ENCODE measurements around the gene NEU3. TPM values are rescaled to one million over a fixed set of nuclear protein-coding genes. Genes with fewer than 3 reads are reported as not detected.
"Not testable (repeated sequence)": the region's sequence is repeated elsewhere in the genome, so short reads cannot be mapped to it uniquely, and the experiment has no call there.

The NEU3 gene
- polyA plus RNA-seq, 1 donor (not counting 4 experiments of a cell fraction or from before 2014, with no cell fraction given) = 8.2 TPM

GRCh38 chr11:75041263-75041662 is 52.5 kb downstream of the NEU3 start:
- no peaks in the 10 kb centered on the region for H3K36me3 ChIP-seq (ENCODE audit: control insufficient read depth in 2 of 2, extremely low read depth in 1 of 2, insufficient read depth in 2 of 2, low read length in 2 of 2)
- H2AFZ ChIP-seq (ENCODE audit: control insufficient read depth, low read length) = no peak overlapping the region
- H3K9ac ChIP-seq (ENCODE audit: control insufficient read depth, extremely low read depth, insufficient read depth, low read length) = no peak overlapping the region
- no peak overlapping the region for H3K27ac ChIP-seq (ENCODE audit: control insufficient read depth, insufficient read depth, low read length)
- no peak overlapping the region for H3K4me3 ChIP-seq (ENCODE audit: control insufficient read depth in 2 of 3, extremely low read depth in 1 of 3, insufficient read depth in 2 of 3, low read depth in 1 of 3, low read length in 3 of 3)
- H3K27me3 ChIP-seq (ENCODE audit: control insufficient read depth, extremely low read depth, insufficient read depth, low read length) = no peaks in the 10 kb centered on the region
- dilution Hi-C loops (cut with MboI; ENCODE audit: extremely low pct_ligation_motif_present, low sequenced_read_pairs) = loop anchor here (25.0 kb wide), 1 partner anchor 171 kb away; no protein-coding TSS in a partner anchor
- no peaks in the 10 kb centered on the region for H4K20me1 ChIP-seq (ENCODE audit: control insufficient read depth, extremely low read depth, insufficient read depth, low read length)
- H3K4me2 ChIP-seq (ENCODE audit: control insufficient read depth, extremely low read depth, insufficient read depth, low read depth, low read length) = no peak overlapping the region
- no peaks in the 10 kb centered on the region for H3K79me2 ChIP-seq (ENCODE audit: control insufficient read depth, insufficient read depth, low read length)
- no peaks in the 10 kb centered on the region for H3K9me3 ChIP-seq (ENCODE audit: control insufficient read depth, low read depth, low read length)
- no peaks in the 10 kb centered on the region for H3K4me1 ChIP-seq (ENCODE audit: control insufficient read depth, extremely low read depth, insufficient read depth, low read length)
- H3K9me1 ChIP-seq (ENCODE audit: control insufficient read depth, extremely low read depth, insufficient read depth, low read length) = no peaks in the 10 kb centered on the region
- DNase-seq (ENCODE audit: low read depth, low spot score) (no peak), FAIRE-seq (no peak)
- TF ChIP-seq CTCF (optimal IDR thresholded peaks at IDR 0.05 in 1 of 3, IDR thresholded peaks at IDR 0.05 in 1 of 3, conservative IDR thresholded peaks at IDR 0.05 in 1 of 3; ENCODE audit: extremely low read depth in 1 of 3, insufficient read depth in 2 of 3, low read length in 3 of 3) = no peak
- TF ChIP-seq EZH2 (IDR thresholded peaks at IDR 0.05; ENCODE audit: low read length) = no peak

GRCh38 chr11:75041821-75042220 is 53.1 kb downstream of the NEU3 start:
- H3K27ac ChIP-seq (ENCODE audit: control insufficient read depth, insufficient read depth, low read length); H3K4me3 ChIP-seq (ENCODE audit: control insufficient read depth in 2 of 3, extremely low read depth in 1 of 3, insufficient read depth in 2 of 3, low read depth in 1 of 3, low read length in 3 of 3); FAIRE-seq; H4K20me1 ChIP-seq (ENCODE audit: control insufficient read depth, extremely low read depth, insufficient read depth, low read length); H3K4me2 ChIP-seq (ENCODE audit: control insufficient read depth, extremely low read depth, insufficient read depth, low read depth, low read length); H3K79me2 ChIP-seq (ENCODE audit: control insufficient read depth, insufficient read depth, low read length); H3K4me1 ChIP-seq (ENCODE audit: control insufficient read depth, extremely low read depth, insufficient read depth, low read length); H3K36me3 ChIP-seq (ENCODE audit: control insufficient read depth in 2 of 2, extremely low read depth in 1 of 2, insufficient read depth in 2 of 2, low read length in 2 of 2); H3K9ac ChIP-seq (ENCODE audit: control insufficient read depth, extremely low read depth, insufficient read depth, low read length); H2AFZ ChIP-seq (ENCODE audit: control insufficient read depth, low read length); H3K9me1 ChIP-seq (ENCODE audit: control insufficient read depth, extremely low read depth, insufficient read depth, low read length); H3K9me3 ChIP-seq (ENCODE audit: control insufficient read depth, low read depth, low read length); DNase-seq (ENCODE audit: low read depth, low spot score); H3K27me3 ChIP-seq (ENCODE audit: control insufficient read depth, extremely low read depth, insufficient read depth, low read length): not testable (repeated sequence)
- dilution Hi-C loops (cut with MboI; ENCODE audit: extremely low pct_ligation_motif_present, low sequenced_read_pairs) = loop anchor here (25.0 kb wide), 1 partner anchor 170 kb away; no protein-coding TSS in a partner anchor

- H3K4me2 ChIP-seq (ENCODE audit: control insufficient read depth, extremely low read depth, insufficient read depth, low read depth, low read length); H3K9ac ChIP-seq (ENCODE audit: control insufficient read depth, extremely low read depth, insufficient read depth, low read length); H3K36me3 ChIP-seq (ENCODE audit: control insufficient read depth in 2 of 2, extremely low read depth in 1 of 2, insufficient read depth in 2 of 2, low read length in 2 of 2); H3K27ac ChIP-seq (ENCODE audit: control insufficient read depth, insufficient read depth, low read length); H3K4me3 ChIP-seq (ENCODE audit: control insufficient read depth in 2 of 3, extremely low read depth in 1 of 3, insufficient read depth in 2 of 3, low read depth in 1 of 3, low read length in 3 of 3); FAIRE-seq; H4K20me1 ChIP-seq (ENCODE audit: control insufficient read depth, extremely low read depth, insufficient read depth, low read length); DNase-seq (ENCODE audit: low read depth, low spot score); H3K27me3 ChIP-seq (ENCODE audit: control insufficient read depth, extremely low read depth, insufficient read depth, low read length); H2AFZ ChIP-seq (ENCODE audit: control insufficient read depth, low read length); H3K9me1 ChIP-seq (ENCODE audit: control insufficient read depth, extremely low read depth, insufficient read depth, low read length); H3K4me1 ChIP-seq (ENCODE audit: control insufficient read depth, extremely low read depth, insufficient read depth, low read length); H3K79me2 ChIP-seq (ENCODE audit: control insufficient read depth, insufficient read depth, low read length); H3K9me3 ChIP-seq (ENCODE audit: control insufficient read depth, low read depth, low read length): not testable (repeated sequence)
- dilution Hi-C loops (cut with MboI; ENCODE audit: extremely low pct_ligation_motif_present, low sequenced_read_pairs) = loop anchor here (25.0 kb wide), 1 partner anchor 168 kb away; no protein-coding TSS in a partner anchor
These were observed 55.8 kb downstream of the NEU3 start for GRCh38 chr11:75044381-75045170.

GRCh38 chr11:75046668-75047067 is 57.9 kb downstream of the NEU3 start:
- H4K20me1 ChIP-seq (ENCODE audit: control insufficient read depth, extremely low read depth, insufficient read depth, low read length); H3K27me3 ChIP-seq (ENCODE audit: control insufficient read depth, extremely low read depth, insufficient read depth, low read length); H3K4me2 ChIP-seq (ENCODE audit: control insufficient read depth, extremely low read depth, insufficient read depth, low read depth, low read length); H3K4me3 ChIP-seq (ENCODE audit: control insufficient read depth in 2 of 3, extremely low read depth in 1 of 3, insufficient read depth in 2 of 3, low read depth in 1 of 3, low read length in 3 of 3); FAIRE-seq; H3K9ac ChIP-seq (ENCODE audit: control insufficient read depth, extremely low read depth, insufficient read depth, low read length); H3K27ac ChIP-seq (ENCODE audit: control insufficient read depth, insufficient read depth, low read length); H3K79me2 ChIP-seq (ENCODE audit: control insufficient read depth, insufficient read depth, low read length); H3K4me1 ChIP-seq (ENCODE audit: control insufficient read depth, extremely low read depth, insufficient read depth, low read length); H2AFZ ChIP-seq (ENCODE audit: control insufficient read depth, low read length); H3K9me3 ChIP-seq (ENCODE audit: control insufficient read depth, low read depth, low read length); H3K36me3 ChIP-seq (ENCODE audit: control insufficient read depth in 2 of 2, extremely low read depth in 1 of 2, insufficient read depth in 2 of 2, low read length in 2 of 2); H3K9me1 ChIP-seq (ENCODE audit: control insufficient read depth, extremely low read depth, insufficient read depth, low read length); DNase-seq (ENCODE audit: low read depth, low spot score): not testable (repeated sequence)
- dilution Hi-C loops (cut with MboI; ENCODE audit: extremely low pct_ligation_motif_present, low sequenced_read_pairs) = loop anchor here (25.0 kb wide), 1 partner anchor 166 kb away; no protein-coding TSS in a partner anchor
